ENCODE data around the gene ACAP1. TPM values are rescaled to one million over a fixed set of nuclear protein-coding genes. Genes with fewer than 3 reads are reported as not detected.
A peak's percentile ranks its signal among the peaks of the same experiment; 100 is the strongest.

The ACAP1 gene
- total RNA-seq, 6 experiments from 2014 or later = 3.2 to 6.4 (median 4.9) TPM

DNA sequence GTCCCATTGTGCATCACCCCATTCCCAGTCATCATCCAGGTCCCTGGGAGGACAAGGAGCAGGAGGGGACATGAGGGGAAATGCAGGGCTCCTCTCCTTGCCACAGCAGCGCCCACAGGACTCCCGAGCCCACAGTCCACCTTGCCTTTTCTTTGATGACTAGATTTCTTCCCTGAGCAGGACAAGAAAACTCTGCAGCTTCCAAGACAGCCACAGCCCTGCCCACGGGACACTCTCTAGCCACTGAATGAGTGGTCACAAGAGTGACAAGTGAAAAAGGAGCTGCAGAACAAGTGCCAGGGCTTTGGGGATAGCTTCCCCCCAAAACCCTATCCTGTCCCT is 11.9 kb upstream of the ACAP1 start:
- no peaks in the 10 kb centered on the region for H3K9me3 Mint-ChIP-seq
- peaks cover 9% of the 10 kb centered on the region for H3K36me3 Mint-ChIP-seq (ENCODE audit: low read depth)
- no peak overlapping the region for H3K4me3 Mint-ChIP-seq
- peaks cover 15% of the 10 kb centered on the region for H3K4me1 Mint-ChIP-seq (ENCODE audit: low read depth)
- TF ChIP-seq, protein P1, sequence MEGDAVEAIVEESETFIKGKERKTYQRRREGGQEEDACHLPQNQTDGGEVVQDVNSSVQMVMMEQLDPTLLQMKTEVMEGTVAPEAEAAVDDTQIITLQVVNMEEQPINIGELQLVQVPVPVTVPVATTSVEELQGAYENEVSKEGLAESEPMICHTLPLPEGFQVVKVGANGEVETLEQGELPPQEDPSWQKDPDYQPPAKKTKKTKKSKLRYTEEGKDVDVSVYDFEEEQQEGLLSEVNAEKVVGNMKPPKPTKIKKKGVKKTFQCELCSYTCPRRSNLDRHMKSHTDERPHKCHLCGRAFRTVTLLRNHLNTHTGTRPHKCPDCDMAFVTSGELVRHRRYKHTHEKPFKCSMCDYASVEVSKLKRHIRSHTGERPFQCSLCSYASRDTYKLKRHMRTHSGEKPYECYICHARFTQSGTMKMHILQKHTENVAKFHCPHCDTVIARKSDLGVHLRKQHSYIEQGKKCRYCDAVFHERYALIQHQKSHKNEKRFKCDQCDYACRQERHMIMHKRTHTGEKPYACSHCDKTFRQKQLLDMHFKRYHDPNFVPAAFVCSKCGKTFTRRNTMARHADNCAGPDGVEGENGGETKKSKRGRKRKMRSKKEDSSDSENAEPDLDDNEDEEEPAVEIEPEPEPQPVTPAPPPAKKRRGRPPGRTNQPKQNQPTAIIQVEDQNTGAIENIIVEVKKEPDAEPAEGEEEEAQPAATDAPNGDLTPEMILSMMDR (IDR thresholded peaks at IDR 0.05) = peak; percentile 60
- H3K27ac Mint-ChIP-seq = no peak overlapping the region
- no peak for DNase-seq
- no peaks in the 10 kb centered on the region for H3K27me3 Mint-ChIP-seq (ENCODE audit: insufficient read depth)

DNA sequence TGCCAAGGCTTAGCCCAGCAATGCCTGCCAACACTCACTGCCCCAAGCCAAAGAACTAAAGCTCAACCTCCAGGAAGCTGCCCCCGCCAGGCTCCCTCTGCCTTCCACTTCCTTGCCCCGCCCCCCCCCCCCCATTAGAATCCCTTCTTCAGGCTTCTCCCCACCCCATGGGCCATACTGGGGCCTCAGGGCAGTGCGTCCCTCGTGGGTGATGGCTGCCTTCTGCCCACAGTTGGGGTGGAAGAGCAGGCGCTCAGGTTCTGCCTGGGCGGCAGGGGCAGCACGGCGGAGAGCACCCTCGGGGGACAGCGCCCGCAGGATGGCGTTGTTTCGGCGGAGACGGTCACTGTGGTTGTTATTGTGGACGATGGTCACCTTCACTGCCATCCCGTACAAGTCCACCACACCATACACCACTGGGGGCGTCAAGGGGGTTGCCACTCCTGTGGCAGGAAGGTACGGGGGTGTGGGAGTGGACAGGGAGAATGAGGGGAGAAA is 11.2 kb upstream of the ACAP1 start:
- H3K27ac Mint-ChIP-seq = no peak overlapping the region
- no peak for DNase-seq
- no peaks in the 10 kb centered on the region for H3K9me3 Mint-ChIP-seq
- H3K4me1 Mint-ChIP-seq (ENCODE audit: low read depth) = peaks cover 15% of the 10 kb centered on the region
- TF ChIP-seq, protein P1 (IDR thresholded peaks at IDR 0.05) = no peak
- H3K36me3 Mint-ChIP-seq (ENCODE audit: low read depth) = peaks cover 9% of the 10 kb centered on the region
- H3K4me3 Mint-ChIP-seq = no peak overlapping the region
- no peaks in the 10 kb centered on the region for H3K27me3 Mint-ChIP-seq (ENCODE audit: insufficient read depth)

DNA sequence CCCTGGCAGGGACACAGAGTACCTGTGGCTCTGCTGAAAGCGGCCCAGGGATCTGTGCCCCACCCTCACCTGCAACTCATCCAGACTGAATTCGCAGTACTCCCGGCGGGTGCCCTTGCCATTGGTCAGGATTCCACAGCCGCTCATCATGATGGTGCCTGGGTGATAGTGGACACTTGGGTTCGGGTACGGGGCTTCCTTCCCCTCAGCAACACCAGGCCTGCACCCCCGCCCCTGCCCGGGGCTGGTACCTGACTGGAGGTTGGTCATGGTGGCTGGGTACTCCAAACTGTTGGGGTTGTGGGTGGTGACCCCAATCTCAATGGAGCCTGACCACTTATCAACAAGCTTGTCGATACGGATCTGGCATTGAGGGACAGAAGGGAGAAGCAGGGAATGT is 10.1 kb upstream of the ACAP1 start:
- Mint-ChIP-seq H3K4me3 (no peak overlapping the region), H3K9me3 (no peaks in the 10 kb centered on the region)
- no peak for DNase-seq

DNA sequence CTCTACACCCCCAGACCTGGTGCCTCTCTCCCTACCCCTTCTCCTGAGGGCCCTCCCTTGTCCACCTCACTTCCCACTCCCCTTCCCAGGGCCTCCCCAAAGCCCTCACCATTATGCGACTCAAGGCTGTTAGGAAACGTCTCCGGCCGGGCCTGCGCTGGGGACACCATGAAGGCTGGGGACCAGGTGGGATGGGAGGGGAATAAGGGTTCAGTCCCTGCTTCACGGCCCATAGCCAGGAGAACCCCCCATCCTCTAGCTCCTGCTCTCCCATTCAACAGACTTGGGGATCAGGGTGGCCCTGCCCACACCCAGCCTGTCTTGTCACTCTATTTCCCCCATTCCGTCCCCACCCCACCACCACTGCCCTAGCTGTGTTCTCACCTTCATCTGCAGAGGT is 9.3 kb upstream of the ACAP1 start:
- Mint-ChIP-seq H3K27ac (no peak overlapping the region), H3K4me1 (ENCODE audit: low read depth) (peaks cover 15% of the 10 kb centered on the region), H3K9me3 (no peaks in the 10 kb centered on the region), H3K36me3 (ENCODE audit: low read depth) (no peaks in the 10 kb centered on the region), H3K4me3 (no peak overlapping the region), H3K27me3 (ENCODE audit: insufficient read depth) (peaks cover 3% of the 10 kb centered on the region)
- no peak for DNase-seq
- TF ChIP-seq, protein P1 (IDR thresholded peaks at IDR 0.05) = no peak

More for the DNA sequence above, 10.1 kb upstream of the ACAP1 start:
- Mint-ChIP-seq H3K27ac (no peak overlapping the region), H3K36me3 (ENCODE audit: low read depth) (peaks cover 6% of the 10 kb centered on the region), H3K27me3 (ENCODE audit: insufficient read depth) (peaks cover 1% of the 10 kb centered on the region), H3K4me1 (ENCODE audit: low read depth) (peaks cover 15% of the 10 kb centered on the region)
- TF ChIP-seq, protein P1 (IDR thresholded peaks at IDR 0.05) = no peak

DNA sequence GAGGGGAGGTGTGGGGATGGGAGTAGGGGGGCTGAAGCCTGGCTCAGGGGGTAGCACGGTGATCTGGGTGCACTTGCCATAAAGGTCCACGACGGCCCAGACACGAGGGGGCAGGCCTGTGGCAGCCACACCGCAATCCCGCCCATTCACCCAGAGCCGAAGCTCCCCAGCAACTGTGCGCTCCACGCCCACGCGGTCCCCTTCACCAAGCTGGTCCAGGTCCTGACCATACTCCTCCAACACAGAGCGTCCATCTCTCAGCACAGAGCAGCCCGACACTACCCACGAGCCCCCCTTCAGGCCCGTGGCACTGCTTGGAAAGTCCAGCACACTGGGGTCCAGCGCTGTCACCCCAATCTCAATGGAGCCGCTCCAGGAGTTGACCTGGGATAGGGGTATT is 8.8 kb upstream of the ACAP1 start:
- H3K27ac Mint-ChIP-seq = no peak overlapping the region
- no peak overlapping the region for H3K4me3 Mint-ChIP-seq
- H3K9me3 Mint-ChIP-seq = no peaks in the 10 kb centered on the region

More for the DNA sequence above, 8.8 kb upstream of the ACAP1 start:
- Mint-ChIP-seq H3K36me3 (ENCODE audit: low read depth) (no peaks in the 10 kb centered on the region), H3K27me3 (ENCODE audit: insufficient read depth) (peaks cover 3% of the 10 kb centered on the region), H3K4me1 (ENCODE audit: low read depth) (peaks cover 15% of the 10 kb centered on the region)
- TF ChIP-seq, protein P1 (IDR thresholded peaks at IDR 0.05) = no peak
- no peak for DNase-seq

Measured in HFFc6 (cell line).